ENCODE data around the gene TFCP2L1. TPM values are rescaled to one million over a fixed set of nuclear protein-coding genes. Genes with fewer than 3 reads are reported as not detected.

TFCP2L1 gene
- total RNA-seq, 1 experiment from 2014 or later: 1.8 TPM

DNA sequence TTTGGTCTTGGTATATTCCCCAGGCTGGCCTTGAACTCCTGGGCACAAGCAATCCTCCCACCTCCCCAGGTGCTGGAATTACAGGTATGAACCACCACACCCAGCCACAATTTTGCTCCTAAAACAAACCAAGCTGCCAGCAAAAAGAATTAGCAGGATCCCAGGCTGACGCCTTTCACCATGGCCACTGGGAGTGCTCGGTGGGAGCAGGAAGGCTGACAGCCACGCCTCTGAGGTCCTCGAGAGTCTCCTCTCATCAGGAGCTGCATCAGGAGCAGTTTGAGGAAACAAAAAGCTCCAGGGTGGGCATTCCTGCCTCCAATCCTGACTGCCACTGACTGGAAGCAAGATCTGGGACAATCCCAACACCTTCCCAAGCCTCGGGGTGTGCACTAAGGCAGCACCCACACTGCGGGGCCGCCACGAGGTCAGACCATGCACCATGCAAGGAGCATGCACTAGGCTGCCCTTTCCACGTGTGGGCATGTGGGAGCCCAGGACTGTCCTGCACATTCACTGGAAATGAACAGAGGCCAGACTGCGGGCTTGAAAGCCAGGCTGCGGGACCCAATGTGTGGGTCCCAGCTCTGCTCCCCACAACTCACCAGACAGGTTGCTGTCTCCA, 51.4 kb downstream of the TFCP2L1 start:
- H3K9me3 Mint-ChIP-seq: no peaks in the 10 kb centered on the region; a peak in 1 of 5 replicates
- H3K36me3 Mint-ChIP-seq (ENCODE audit: insufficient read depth in 1 of 3, low read depth in 3 of 3): no peaks in the 10 kb centered on the region; a peak in 1 of 7 replicates
- Histone ChIP-seq H2BK12ac (ENCODE audit: insufficient read length, low read depth, low read length) (no peak overlapping the region), H3K79me1 (ENCODE audit: insufficient read depth, low read depth, low read length, poor library complexity, severe bottlenecking) (no peaks in the 10 kb centered on the region), H3T11ph (ENCODE audit: low read length) (no peak overlapping the region), H3K23me2 (ENCODE audit: insufficient read length, low read depth, low read length, poor library complexity, severe bottlenecking) (no peaks in the 10 kb centered on the region), H3K4me2 (ENCODE audit: insufficient read depth, insufficient read length, low read length) (no peak overlapping the region), H3K4me1 (ENCODE audit: insufficient read depth, low read length) (no peaks in the 10 kb centered on the region), H3K27me3 (ENCODE audit: insufficient read depth, low read length) (no peaks in the 10 kb centered on the region; the same call in 1 of the 2 replicates), H4K91ac (ENCODE audit: insufficient read length, low read depth, low read length) (no peak overlapping the region), H3K27ac (ENCODE audit: insufficient read length, low read depth, low read length) (no peak overlapping the region), H2BK120ac (ENCODE audit: low read depth, low read length, poor library complexity, severe bottlenecking) (no peak overlapping the region), H2BK20ac (ENCODE audit: low read depth, low read length, poor library complexity, severe bottlenecking) (no peak overlapping the region), H2BK5ac (ENCODE audit: insufficient read length, low read length) (no peak overlapping the region), H3K4ac (ENCODE audit: low read depth, low read length) (no peak overlapping the region), H3K18ac (ENCODE audit: insufficient read length, low read depth, low read length) (no peak overlapping the region), H2BK15ac (ENCODE audit: low read depth, low read length) (no peak overlapping the region), H3K14ac (ENCODE audit: insufficient read depth, low read length) (no peak overlapping the region), H3K56ac (ENCODE audit: insufficient read length, low read depth, low read length) (no peak overlapping the region), H2AFZ (ENCODE audit: low read length) (no peak overlapping the region), H3K9ac (ENCODE audit: extremely low read depth, insufficient read length, low read length) (no peak overlapping the region), H4K8ac (replicated peaks; ENCODE audit: insufficient read length, low read depth, low read length) (no peak overlapping the region), H4K20me1 (ENCODE audit: control insufficient read depth, insufficient read depth, insufficient read length) (no peaks in the 10 kb centered on the region), H4K5ac (ENCODE audit: insufficient read length, low read depth, low read length) (no peak overlapping the region), H3K9me3 (ENCODE audit: control insufficient read depth, low read depth, low read length) (no peaks in the 10 kb centered on the region), H3K23ac (ENCODE audit: insufficient read length, low read depth, low read length) (no peak overlapping the region), H2AK5ac (ENCODE audit: insufficient read length, low read length) (no peak overlapping the region), H3K79me2 (ENCODE audit: insufficient read depth, low read length) (no peaks in the 10 kb centered on the region)
- H3K4me3 Mint-ChIP-seq: no peak overlapping the region
- no peak for DNase-seq
- WGBS (ENCODE audit: extremely low coverage, insufficient read length, low lambda C conversion rate): no CpG with 5 or more reads among the region's 11 CpGs
- H3K27ac Mint-ChIP-seq: peak overlapping the region in 1 of 3 experiments; percentile 79; a peak in 2 of 7 replicates
- TF ChIP-seq, protein P1, sequence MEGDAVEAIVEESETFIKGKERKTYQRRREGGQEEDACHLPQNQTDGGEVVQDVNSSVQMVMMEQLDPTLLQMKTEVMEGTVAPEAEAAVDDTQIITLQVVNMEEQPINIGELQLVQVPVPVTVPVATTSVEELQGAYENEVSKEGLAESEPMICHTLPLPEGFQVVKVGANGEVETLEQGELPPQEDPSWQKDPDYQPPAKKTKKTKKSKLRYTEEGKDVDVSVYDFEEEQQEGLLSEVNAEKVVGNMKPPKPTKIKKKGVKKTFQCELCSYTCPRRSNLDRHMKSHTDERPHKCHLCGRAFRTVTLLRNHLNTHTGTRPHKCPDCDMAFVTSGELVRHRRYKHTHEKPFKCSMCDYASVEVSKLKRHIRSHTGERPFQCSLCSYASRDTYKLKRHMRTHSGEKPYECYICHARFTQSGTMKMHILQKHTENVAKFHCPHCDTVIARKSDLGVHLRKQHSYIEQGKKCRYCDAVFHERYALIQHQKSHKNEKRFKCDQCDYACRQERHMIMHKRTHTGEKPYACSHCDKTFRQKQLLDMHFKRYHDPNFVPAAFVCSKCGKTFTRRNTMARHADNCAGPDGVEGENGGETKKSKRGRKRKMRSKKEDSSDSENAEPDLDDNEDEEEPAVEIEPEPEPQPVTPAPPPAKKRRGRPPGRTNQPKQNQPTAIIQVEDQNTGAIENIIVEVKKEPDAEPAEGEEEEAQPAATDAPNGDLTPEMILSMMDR (conservative IDR thresholded peaks at IDR 0.05): no peak
- peaks cover 2 to 4% of the 10 kb centered on the region in 2 experiments; a peak in 3 of 4 replicates for H3K4me1 Mint-ChIP-seq
- no peaks in the 10 kb centered on the region for H3K27me3 Mint-ChIP-seq (ENCODE audit: low read depth)

All from H9 (cell line).